Subcutaneous adipose tissue (tissue), 4 donors: Measurements from ENCODE around the gene ACVR1. TPM values are rescaled to one million over a fixed set of nuclear protein-coding genes. Genes with fewer than 3 reads are reported as not detected.

Experiments used
- CTCF ChIP-seq: fragments of 450-650 bp; IDR thresholded peaks from one replicate; pipeline ENCODE4 v1.5.1; 2016; ENCODE audit warnings: low read depth, mild to moderate bottlenecking, control low read depth, antibody characterized with exemption, moderate library complexity
- total RNA-seq, 4 donors: library from RNA; depleted of rRNA; stranded (reverse); fragments of >200 nt; gene quantifications; one replicate each; pipeline ENCODE4 v1.1.0, GENCODE V29; 2016

ACVR1 gene
- total RNA-seq, 4 donors from 2014 or later, result 34.7 to 49.6 (median 44.2) TPM

- TF ChIP-seq CTCF, result no peak
These were observed 9.2 kb downstream of the ACVR1 start for GRCh38 chr2:157866666-157867642.

- no peak for TF ChIP-seq CTCF
These were observed 9.9 kb downstream of the ACVR1 start for GRCh38 chr2:157866202-157866601.

- no peak for TF ChIP-seq CTCF
These were observed 11.2 kb downstream of the ACVR1 start for GRCh38 chr2:157864857-157865430.

- TF ChIP-seq CTCF, result no peak
These were observed 17.3 kb downstream of the ACVR1 start for GRCh38 chr2:157858846-157859245.

GRCh38 chr2:157857881-157858280 is 18.2 kb downstream of the ACVR1 start:
- no peak for TF ChIP-seq CTCF

- TF ChIP-seq CTCF, result no peak
These were observed 20.0 kb downstream of the ACVR1 start for GRCh38 chr2:157856187-157856515.

- TF ChIP-seq CTCF, result no peak
These were observed 22.3 kb downstream of the ACVR1 start for GRCh38 chr2:157853820-157854219.
